HUES6 (cell line): ENCODE measurements around the gene PBX2.
"Not testable (repeated sequence)": the region's sequence is repeated elsewhere in the genome, so short reads cannot be mapped to it uniquely, and the experiment has no call there.

Source experiments
- H3K27ac ChIP-seq: 2 replicates; pipeline ENCODE4 v1.7.0; 2013; ENCODE audit warnings: low read depth, mild to moderate bottlenecking, low read length, inconsistent platforms
- H3K27me3 ChIP-seq: 2 replicates; pipeline ENCODE4 v1.6.1; 2013; ENCODE audit warnings: low read length; ENCODE audit not compliant: control insufficient read depth, insufficient read depth
- H3K36me3 ChIP-seq: 2 replicates; pipeline ENCODE4 v1.6.1; 2013; ENCODE audit warnings: low read length; ENCODE audit not compliant: control insufficient read depth, insufficient read depth
- H3K4me1 ChIP-seq: 2 replicates; pipeline ENCODE4 v1.6.1; 2013; ENCODE audit warnings: low read length; ENCODE audit not compliant: control insufficient read depth, insufficient read depth
- H3K4me3 ChIP-seq: 2 replicates; pipeline ENCODE4 v1.5.1; 2013; ENCODE audit warnings: low read depth, low read length
- H3K9ac ChIP-seq: one replicate; pipeline ENCODE4 v1.6.1; 2013; ENCODE audit warnings: mild to moderate bottlenecking, low read length
- H3K9me3 ChIP-seq: 2 replicates; pipeline ENCODE4 v1.6.1; 2013; ENCODE audit warnings: low read depth, low read length; ENCODE audit not compliant: control insufficient read depth, insufficient read depth

The PBX2 gene

DNA sequence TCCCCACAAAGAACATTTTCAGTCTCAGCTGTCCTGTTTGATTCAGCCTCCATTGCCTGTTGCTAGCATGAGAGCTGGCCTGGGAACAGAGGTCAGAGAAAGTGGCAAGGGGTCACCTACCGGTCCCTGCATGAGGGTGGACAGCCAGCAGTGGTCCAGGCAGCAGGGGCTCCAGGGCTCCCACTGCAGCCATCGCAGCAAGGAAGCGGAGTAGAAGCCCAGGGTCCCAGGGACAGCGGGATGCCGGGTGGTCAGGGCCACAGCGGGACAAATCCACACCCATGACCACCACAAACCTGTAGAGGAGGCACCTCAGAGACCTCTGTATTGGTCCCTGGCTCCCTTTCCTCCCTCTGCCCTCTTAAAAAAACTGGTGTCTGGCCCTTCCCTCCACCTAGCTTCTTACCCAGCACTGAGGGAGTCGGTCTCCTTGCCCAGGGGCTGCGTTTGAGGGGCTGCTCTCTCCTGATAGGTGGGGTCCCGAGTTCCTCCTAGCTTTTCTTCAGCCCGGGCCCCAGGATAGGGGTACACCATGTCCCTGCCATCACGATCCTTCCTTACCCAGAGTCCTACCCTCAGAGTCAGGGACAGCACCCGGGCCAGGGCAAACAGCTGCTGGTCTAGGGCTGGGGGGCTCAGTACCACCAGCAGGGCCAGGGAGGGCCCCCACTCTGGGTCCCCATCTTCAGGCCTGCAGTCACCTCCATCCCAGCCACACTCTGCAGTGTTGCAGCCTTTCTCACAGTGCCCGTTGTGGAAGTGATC lies 10.9 kb upstream of the PBX2 start:
- Histone ChIP-seq H3K4me1 (peaks cover 11% of the 10 kb centered on the region), H3K36me3 (no peaks in the 10 kb centered on the region), H3K27me3 (no peaks in the 10 kb centered on the region; the same call in 1 of the 2 replicates), H3K4me3 (no peak overlapping the region), H3K9me3 (no peaks in the 10 kb centered on the region), H3K9ac (no peak overlapping the region), H3K27ac (no peak overlapping the region)

DNA sequence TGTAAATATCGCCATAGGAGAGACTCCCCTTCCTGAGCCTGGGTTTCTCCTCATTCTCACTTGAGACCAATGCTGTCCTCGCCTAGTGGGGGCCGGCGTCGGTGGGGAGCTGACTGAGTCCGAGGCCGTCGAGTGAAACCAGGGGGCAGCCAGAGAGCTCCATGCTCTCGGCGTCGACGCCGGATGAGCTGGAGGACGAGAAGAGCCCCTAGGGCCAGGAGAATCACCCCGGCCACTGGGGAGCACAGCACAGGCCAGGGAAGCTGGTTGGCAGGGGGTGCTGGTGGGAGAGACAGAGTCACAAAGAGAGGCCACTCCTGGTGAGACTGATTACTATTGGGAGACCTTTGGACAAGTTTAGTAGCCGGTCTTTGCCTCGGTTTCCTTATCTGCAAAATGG lies 8.9 kb upstream of the PBX2 start:
- H3K27me3 ChIP-seq, result no peaks in the 10 kb centered on the region; the same call in 1 of the 2 replicates
- no peak overlapping the region for H3K27ac ChIP-seq
- peaks cover 24% of the 10 kb centered on the region for H3K4me1 ChIP-seq
- H3K9me3 ChIP-seq, result no peaks in the 10 kb centered on the region
- H3K4me3 ChIP-seq, result no peak overlapping the region
- H3K36me3 ChIP-seq, result no peaks in the 10 kb centered on the region
- no peak overlapping the region for H3K9ac ChIP-seq

DNA sequence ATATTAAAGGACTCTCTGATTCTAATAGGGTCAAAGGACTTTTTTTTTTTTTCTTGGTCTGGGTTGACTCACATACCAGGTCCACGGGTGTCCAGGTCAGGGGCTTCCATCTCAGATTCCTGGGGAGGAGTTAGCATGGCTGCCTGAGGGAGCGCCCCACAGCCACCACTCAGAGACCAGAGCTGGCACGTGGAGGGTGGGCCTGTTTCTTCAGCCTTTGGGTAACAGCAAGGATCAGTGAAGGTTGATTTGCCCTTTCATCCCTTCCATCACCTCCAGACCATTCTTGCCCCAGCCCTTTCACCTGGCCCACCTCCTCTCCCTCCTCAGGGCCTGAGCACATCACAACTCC lies 8.3 kb upstream of the PBX2 start:
- Histone ChIP-seq H3K36me3 (no peaks in the 10 kb centered on the region), H3K4me1 (peaks cover 24% of the 10 kb centered on the region), H3K27ac (no peak overlapping the region), H3K27me3 (no peaks in the 10 kb centered on the region), H3K9ac (no peak overlapping the region), H3K4me3 (no peak overlapping the region), H3K9me3 (no peaks in the 10 kb centered on the region)

DNA sequence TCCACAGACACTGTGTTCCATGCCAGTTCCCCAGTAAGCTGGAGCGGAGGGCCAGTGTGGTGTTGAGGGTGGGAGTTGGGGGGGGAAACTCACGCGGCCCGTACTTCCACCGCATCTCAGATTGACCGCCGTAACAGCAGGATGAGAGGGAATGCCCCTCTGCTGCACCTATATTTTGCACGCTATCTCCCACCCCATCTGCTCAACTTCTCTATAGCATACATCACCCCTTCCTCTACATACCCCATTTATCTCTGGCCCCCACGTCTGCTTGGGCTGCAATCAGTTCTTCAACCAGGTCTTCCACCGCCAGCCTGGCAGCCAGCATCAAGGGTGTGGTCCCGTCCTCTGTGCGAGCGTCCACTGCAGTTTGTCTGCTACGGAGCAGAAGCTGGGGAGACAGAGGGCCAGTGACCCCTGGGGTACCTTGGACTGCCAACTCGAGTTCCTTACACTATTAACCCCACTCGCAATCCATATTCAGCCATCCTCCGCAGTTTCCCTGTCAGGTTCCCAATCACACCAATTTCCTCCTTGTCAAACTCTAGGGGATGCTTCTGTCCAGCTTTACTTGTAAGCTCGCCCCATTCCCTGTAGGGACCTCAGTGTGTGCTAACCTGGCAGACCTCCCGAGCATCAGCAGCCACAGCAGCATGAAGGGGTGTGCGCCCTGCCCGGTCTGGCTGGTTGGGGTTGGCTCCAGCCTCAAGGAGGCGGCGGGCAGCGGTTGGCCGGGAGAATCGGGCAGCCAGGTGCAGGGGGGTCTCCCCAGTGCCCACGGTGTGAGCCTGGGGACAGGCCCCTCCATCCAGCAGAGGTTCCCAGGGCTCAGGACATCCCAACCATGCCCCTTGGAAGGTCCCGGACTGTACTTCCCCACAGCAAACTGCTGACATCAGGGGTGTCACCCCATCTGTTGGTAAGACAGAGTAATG lies 6.9 kb upstream of the PBX2 start:
- H3K36me3 ChIP-seq, result no peaks in the 10 kb centered on the region
- H3K4me1 ChIP-seq, result peaks cover 34% of the 10 kb centered on the region
- H3K27me3 ChIP-seq, result no peaks in the 10 kb centered on the region
- H3K9ac ChIP-seq, result peak overlapping the region; percentile 95
- H3K9me3 ChIP-seq, result no peaks in the 10 kb centered on the region
- peak overlapping the region; percentile 96 for H3K27ac ChIP-seq
- H3K4me3 ChIP-seq, result peak overlapping the region; percentile 85

DNA sequence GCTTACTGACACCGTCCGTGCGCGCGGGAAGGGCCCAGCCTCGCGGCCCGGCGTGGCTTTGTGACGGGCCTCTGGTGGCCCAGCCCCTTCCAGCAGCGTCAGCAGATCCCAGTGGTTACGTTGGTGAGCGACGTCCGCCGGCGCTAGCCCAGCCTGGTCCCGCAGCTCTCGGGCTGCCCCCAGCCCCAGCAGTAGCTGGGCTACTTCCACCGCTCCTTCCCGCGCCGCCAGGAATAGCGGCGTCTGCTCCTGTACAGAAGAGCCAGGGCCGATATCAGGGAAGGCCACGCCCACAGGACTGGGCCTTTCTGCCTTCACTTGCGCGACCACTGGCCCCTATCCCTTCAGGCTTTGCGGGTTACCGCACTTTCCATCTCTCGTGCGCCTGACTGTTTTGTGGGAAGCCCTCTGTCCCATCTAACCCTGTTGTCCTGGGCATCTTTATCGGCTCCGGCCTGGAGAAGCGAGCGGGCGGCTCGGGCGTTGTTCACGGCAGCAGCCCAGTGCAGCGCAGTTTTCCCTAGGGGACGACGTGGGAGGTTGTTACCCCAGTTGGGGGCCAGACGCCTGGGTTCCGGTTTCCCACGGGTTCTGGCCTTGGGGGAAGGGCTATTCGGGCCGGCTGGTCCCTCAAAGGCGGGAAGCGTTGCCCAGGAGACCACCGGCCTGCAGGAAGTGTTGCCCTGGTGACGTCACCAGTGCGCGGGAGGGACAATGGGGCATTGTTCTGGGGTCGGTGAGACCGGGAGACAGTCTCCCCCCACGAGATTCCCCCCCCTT lies 6.1 kb upstream of the PBX2 start:
- Histone ChIP-seq H3K9ac (peak overlapping the region; percentile 95), H3K27me3 (no peaks in the 10 kb centered on the region), H3K4me3 (peak overlapping the region; percentile 85), H3K9me3 (no peaks in the 10 kb centered on the region), H3K4me1 (peaks cover 43% of the 10 kb centered on the region), H3K27ac (peak overlapping the region; percentile 96), H3K36me3 (no peaks in the 10 kb centered on the region)

DNA sequence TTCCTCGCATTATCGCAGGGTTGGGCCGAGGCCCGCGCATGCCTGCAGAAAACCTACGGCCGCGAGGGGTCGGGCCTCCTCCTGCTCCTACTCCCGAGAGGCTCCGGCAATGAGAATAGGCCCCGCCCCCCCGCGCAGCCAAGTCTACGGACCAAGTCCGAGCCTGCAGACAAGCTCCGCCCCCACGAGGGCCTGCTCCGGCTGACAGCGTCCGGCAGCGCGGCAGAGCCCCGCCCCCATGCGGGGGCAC lies 5.6 kb upstream of the PBX2 start:
- Histone ChIP-seq H3K27ac (no peak overlapping the region), H3K9ac (peak overlapping the region; percentile 95), H3K4me1 (peaks cover 48% of the 10 kb centered on the region), H3K36me3 (no peaks in the 10 kb centered on the region), H3K27me3 (no peaks in the 10 kb centered on the region), H3K9me3 (no peaks in the 10 kb centered on the region), H3K4me3 (peak overlapping the region; percentile 85)

DNA sequence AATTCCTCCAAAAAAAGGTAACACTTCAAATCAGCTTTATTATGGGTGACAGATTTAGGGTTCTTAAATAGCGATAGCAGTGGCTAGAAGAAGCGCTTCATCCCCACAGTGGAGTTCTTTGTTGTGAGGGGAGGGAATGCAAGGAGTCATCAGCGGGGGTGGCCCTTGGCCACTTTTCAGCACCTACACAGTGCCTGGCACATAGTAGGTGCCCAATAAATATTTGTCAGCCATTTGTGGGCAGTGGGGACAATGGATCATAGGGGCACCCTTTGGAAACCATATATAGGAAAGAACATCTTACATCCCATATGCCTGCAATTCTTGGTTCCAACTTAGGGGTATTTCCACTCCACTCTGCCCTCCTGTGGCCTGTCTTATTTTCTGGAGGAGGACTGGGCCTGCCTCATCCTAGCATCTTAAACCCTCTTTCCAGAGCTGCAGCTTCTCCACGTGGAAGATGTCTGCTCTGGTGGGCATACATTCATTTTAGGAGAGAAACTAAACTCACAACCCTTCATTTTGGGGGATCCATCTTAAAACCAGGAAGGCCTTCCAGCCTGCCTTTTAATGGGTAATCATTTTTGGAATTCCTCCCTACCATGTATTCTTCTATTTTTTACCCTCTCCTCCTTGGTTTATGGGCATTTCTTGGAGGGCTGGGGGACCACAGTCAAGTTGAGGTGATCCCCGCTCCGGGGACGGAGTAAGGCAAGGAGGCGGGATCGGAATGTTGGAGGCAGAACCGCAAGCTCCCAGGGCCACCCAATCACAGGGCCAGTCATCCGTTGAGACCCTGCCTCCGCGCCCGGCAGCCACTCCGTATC lies 5.0 kb upstream of the PBX2 start:
- H3K4me3 ChIP-seq, result peak overlapping the region; percentile 76
- peaks cover 48% of the 10 kb centered on the region for H3K4me1 ChIP-seq
- H3K9ac ChIP-seq, result peak overlapping the region; percentile 81
- H3K36me3 ChIP-seq, result no peaks in the 10 kb centered on the region
- peak overlapping the region; percentile 75; the same call in 1 of the 2 replicates for H3K27ac ChIP-seq
- no peaks in the 10 kb centered on the region for H3K27me3 ChIP-seq
- no peaks in the 10 kb centered on the region for H3K9me3 ChIP-seq

DNA sequence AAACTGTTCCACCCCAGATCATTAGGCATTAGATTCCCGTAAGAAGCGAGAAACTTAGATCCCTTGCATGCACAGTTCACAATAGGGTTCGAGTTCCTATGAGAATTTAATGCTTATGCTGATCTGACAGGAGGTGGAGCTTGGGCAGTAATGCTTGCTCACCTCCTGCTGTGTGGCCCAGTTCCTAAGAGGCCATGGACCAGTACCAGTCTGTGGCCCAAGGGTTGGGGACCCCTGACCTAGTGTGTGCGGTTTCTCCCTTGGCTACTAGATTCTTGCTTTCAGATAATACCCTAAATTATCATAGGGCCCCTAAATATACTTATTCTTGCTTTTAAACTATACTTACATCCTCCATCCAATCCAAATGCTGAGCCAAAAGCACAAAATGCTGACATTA lies 4.4 kb upstream of the PBX2 start:
- Histone ChIP-seq H3K27me3 (no peaks in the 10 kb centered on the region), H3K9me3 (no peaks in the 10 kb centered on the region), H3K9ac (no peak overlapping the region), H3K4me3 (no peak overlapping the region), H3K27ac (no peak overlapping the region; the same call in 1 of the 2 replicates), H3K36me3 (no peaks in the 10 kb centered on the region), H3K4me1 (peaks cover 48% of the 10 kb centered on the region)

DNA sequence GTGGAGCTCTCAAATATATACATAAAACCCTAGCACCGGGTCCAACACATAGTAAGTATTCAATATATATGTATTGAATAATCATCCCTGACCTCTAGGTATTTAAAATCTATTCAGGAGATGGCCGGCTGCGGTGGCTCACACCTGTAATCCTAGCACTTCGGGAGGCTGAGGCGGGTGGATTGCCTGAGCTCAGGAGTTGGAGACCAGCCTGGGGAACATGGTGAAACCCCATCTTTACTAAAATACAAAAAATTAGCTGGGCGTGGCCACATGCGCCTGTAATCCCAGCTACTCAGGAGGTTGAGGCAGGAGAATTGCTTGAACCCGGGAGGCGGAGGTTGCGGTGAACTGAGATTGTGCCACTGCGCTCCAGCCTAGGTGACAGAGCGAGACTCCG lies 3.1 kb upstream of the PBX2 start:
- not testable (repeated sequence) for H3K9me3 ChIP-seq, H3K27me3 ChIP-seq, H3K36me3 ChIP-seq, H3K27ac ChIP-seq
- H3K4me3 ChIP-seq, result peak overlapping the region; percentile 52
- H3K4me1 ChIP-seq, result peaks cover 56% of the 10 kb centered on the region
- peak overlapping the region; percentile 9 for H3K9ac ChIP-seq

DNA sequence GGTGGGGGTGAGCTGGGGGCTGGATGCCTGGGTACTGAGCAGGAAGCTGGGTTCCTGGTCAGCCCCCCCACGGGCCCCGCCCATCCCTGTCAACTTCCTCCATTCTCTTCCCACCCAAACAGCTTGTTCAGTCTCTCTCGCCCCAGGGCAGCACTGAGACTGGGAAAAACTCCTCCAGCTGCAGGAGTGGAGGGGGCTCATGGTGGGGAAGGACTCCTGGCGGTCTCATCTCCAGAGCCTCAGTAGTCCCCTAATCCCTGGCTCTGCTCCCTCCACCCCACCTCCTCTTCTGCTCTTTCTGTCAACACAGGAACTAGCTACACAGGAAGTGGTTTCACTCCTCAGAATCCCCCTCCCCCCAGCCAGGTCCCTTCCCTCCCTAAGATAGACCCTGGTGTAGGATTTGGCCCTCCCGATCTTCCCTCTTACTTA lies 2.6 kb upstream of the PBX2 start, which contains the start of gene GPSM3:
Gene GPSM3, minus strand, starts transcription at position 36 of the 432 bp plus-strand sequence. CDS start 130 bp downstream, outside the sequence.
- Histone ChIP-seq H3K9ac (peak within 1 kb of the TSS; percentile 9), H3K27me3 (no peaks in the 10 kb centered on the region), H3K9me3 (no peaks in the 10 kb centered on the region), H3K27ac (no peak within 1 kb of the TSS), H3K36me3 (peaks cover 6% of the 10 kb centered on the region), H3K4me1 (peaks cover 56% of the 10 kb centered on the region), H3K4me3 (peak within 1 kb of the TSS; percentile 52)
